ENCODE measurements around the gene STXBP1.

The STXBP1 gene

GRCh38 chr9:127608104-127608966 lies 3.7 kb upstream of the STXBP1 start (continued):
- TF ChIP-seq ZNF449 (tag by site-specific recombination; IDR thresholded peaks at IDR 0.05), result no peak
- TF ChIP-seq PRDM2 (tag by site-specific recombination; IDR thresholded peaks at IDR 0.05; ENCODE audit: borderline replicate concordance), result no peak
- no peak for TF ChIP-seq TSHZ1 (tag by site-specific recombination; IDR thresholded peaks at IDR 0.05; ENCODE audit: borderline replicate concordance)
- TF ChIP-seq ZNF596 (tag by site-specific recombination; IDR thresholded peaks at IDR 0.05), result no peak
- TF ChIP-seq ZNF18 (tag by site-specific recombination; IDR thresholded peaks at IDR 0.05), result no peak
- TF ChIP-seq ZNF670 (tag by site-specific recombination; IDR thresholded peaks at IDR 0.05; ENCODE audit: low read depth), result no peak
- no peak for TF ChIP-seq ZNF214 (tag by site-specific recombination; IDR thresholded peaks at IDR 0.05; ENCODE audit: borderline replicate concordance)
- no peak for TF ChIP-seq ZNF639 (tag by site-specific recombination; IDR thresholded peaks at IDR 0.05)
- no peak for TF ChIP-seq ZNF391 (tag by site-specific recombination; IDR thresholded peaks at IDR 0.05; ENCODE audit: borderline replicate concordance, low read depth)
- TF ChIP-seq ZBTB17 (tag by site-specific recombination; IDR thresholded peaks at IDR 0.05), result peak; percentile 97
- TF ChIP-seq SALL2 (tag by site-specific recombination; IDR thresholded peaks at IDR 0.05; ENCODE audit: borderline replicate concordance), result no peak
- TF ChIP-seq ZNF830 (tag by site-specific recombination; IDR thresholded peaks at IDR 0.05; ENCODE audit: low read depth), result no peak
- no peak for TF ChIP-seq REST (tag by site-specific recombination; IDR thresholded peaks at IDR 0.05)
- TF ChIP-seq ZNF791 (tag by site-specific recombination; IDR thresholded peaks at IDR 0.05), result no peak
- no peak for TF ChIP-seq ZNF626 (tag by site-specific recombination; IDR thresholded peaks at IDR 0.05)
- TF ChIP-seq KLF1 (tag by site-specific recombination; IDR thresholded peaks at IDR 0.05), result 0 out of 2 replicates have a peak, but pooled peaks have one; percentile 11
- no peak for TF ChIP-seq ZNF311 (tag by site-specific recombination; IDR thresholded peaks at IDR 0.05; ENCODE audit: borderline replicate concordance)
- TF ChIP-seq ZNF664 (tag by site-specific recombination; IDR thresholded peaks at IDR 0.05), result no peak

Data from HEK293 (cell line).